Activated naive CD4-positive, alpha-beta T cell treated with anti-CD3 and anti-CD28 coated beads, Interleukin-2, amount 50 U/mL, for 24 hours (primary cell): ENCODE results near the gene SFTPB.
A peak's percentile ranks its signal among the peaks of the same experiment; 100 is the strongest.
"Not testable (repeated sequence)": the region's sequence is repeated elsewhere in the genome, so short reads cannot be mapped to it uniquely, and the experiment has no call there.

Experiments used
- H3K27ac Mint-ChIP-seq: one replicate; pipeline ENCODE4 v1.8.0; 2021; ENCODE audit warnings: mild to moderate bottlenecking, mixed read lengths
- H3K27me3 Mint-ChIP-seq: one replicate; pipeline ENCODE4 v1.8.0; 2021; ENCODE audit warnings: mixed read lengths
- H3K36me3 Mint-ChIP-seq: one replicate; pipeline ENCODE4 v1.8.0; 2021; ENCODE audit warnings: mixed read lengths
- H3K4me1 Mint-ChIP-seq: one replicate; pipeline ENCODE4 v1.8.0; 2021; ENCODE audit warnings: mixed read lengths
- H3K4me3 Mint-ChIP-seq: one replicate; pipeline ENCODE4 v1.8.0; 2021; ENCODE audit warnings: mild to moderate bottlenecking, mixed read lengths
- H3K9me3 Mint-ChIP-seq: one replicate; pipeline ENCODE4 v1.8.0; 2021; ENCODE audit warnings: mixed read lengths

SFTPB gene

GRCh38 chr2:85631316-85631715 is 36.7 kb downstream of the SFTPB start:
- Mint-ChIP-seq H3K27me3 (no peaks in the 10 kb centered on the region), H3K9me3 (no peaks in the 10 kb centered on the region), H3K36me3 (peaks cover 14% of the 10 kb centered on the region), H3K4me3 (no peak overlapping the region), H3K4me1 (peaks cover 17% of the 10 kb centered on the region), H3K27ac (no peak overlapping the region)

GRCh38 chr2:85628658-85629057 is 39.3 kb downstream of the SFTPB start:
- peak overlapping the region; percentile 19 for H3K4me3 Mint-ChIP-seq
- no peaks in the 10 kb centered on the region for H3K9me3 Mint-ChIP-seq
- H3K4me1 Mint-ChIP-seq = peaks cover 12% of the 10 kb centered on the region
- no peaks in the 10 kb centered on the region for H3K27me3 Mint-ChIP-seq
- H3K36me3 Mint-ChIP-seq = peaks cover 17% of the 10 kb centered on the region
- H3K27ac Mint-ChIP-seq = peak overlapping the region; percentile 46

- peaks cover 15% of the 10 kb centered on the region for H3K36me3 Mint-ChIP-seq
- peaks cover 21% of the 10 kb centered on the region for H3K4me1 Mint-ChIP-seq
- no peaks in the 10 kb centered on the region for H3K9me3 Mint-ChIP-seq
- no peak overlapping the region for H3K4me3 Mint-ChIP-seq
- no peaks in the 10 kb centered on the region for H3K27me3 Mint-ChIP-seq
- no peak overlapping the region for H3K27ac Mint-ChIP-seq
Observed at GRCh38 chr2:85623991-85624390, 44.0 kb downstream of the SFTPB start.

GRCh38 chr2:85621338-85621737 is 46.7 kb downstream of the SFTPB start:
- H3K36me3 Mint-ChIP-seq = peaks cover 14% of the 10 kb centered on the region
- no peaks in the 10 kb centered on the region for H3K9me3 Mint-ChIP-seq
- no peak overlapping the region for H3K4me3 Mint-ChIP-seq
- peaks cover 21% of the 10 kb centered on the region for H3K4me1 Mint-ChIP-seq
- H3K27me3 Mint-ChIP-seq = no peaks in the 10 kb centered on the region
- no peak overlapping the region for H3K27ac Mint-ChIP-seq

- peaks cover 11% of the 10 kb centered on the region for H3K36me3 Mint-ChIP-seq
- H3K4me1 Mint-ChIP-seq = peaks cover 25% of the 10 kb centered on the region
- H3K4me3 Mint-ChIP-seq = no peak overlapping the region
- no peaks in the 10 kb centered on the region for H3K27me3 Mint-ChIP-seq
- no peaks in the 10 kb centered on the region for H3K9me3 Mint-ChIP-seq
- H3K27ac Mint-ChIP-seq = no peak overlapping the region
Observed at GRCh38 chr2:85619617-85620016, 48.4 kb downstream of the SFTPB start.

- H3K27ac Mint-ChIP-seq, H3K36me3 Mint-ChIP-seq: not testable (repeated sequence)
Observed at GRCh38 chr2:85617723-85618122, 50.3 kb downstream of the SFTPB start.

GRCh38 chr2:85615413-85615728 is 52.6 kb downstream of the SFTPB start:
- H3K4me1 Mint-ChIP-seq = peaks cover 23% of the 10 kb centered on the region
- H3K9me3 Mint-ChIP-seq = no peaks in the 10 kb centered on the region
- peak overlapping the region; percentile 36 for H3K4me3 Mint-ChIP-seq
- peaks cover 2% of the 10 kb centered on the region for H3K36me3 Mint-ChIP-seq
- H3K27me3 Mint-ChIP-seq = no peaks in the 10 kb centered on the region
- no peak overlapping the region for H3K27ac Mint-ChIP-seq

More at GRCh38 chr2:85617723-85618122, 50.3 kb downstream of the SFTPB start:
- Mint-ChIP-seq H3K4me3 (peak overlapping the region; percentile 96), H3K4me1 (peaks cover 25% of the 10 kb centered on the region)
- H3K27me3 Mint-ChIP-seq, H3K9me3 Mint-ChIP-seq: not testable (repeated sequence)

GRCh38 chr2:85614757-85615156 is 53.2 kb downstream of the SFTPB start:
- H3K4me3 Mint-ChIP-seq, H3K27ac Mint-ChIP-seq, H3K27me3 Mint-ChIP-seq, H3K9me3 Mint-ChIP-seq, H3K36me3 Mint-ChIP-seq: not testable (repeated sequence)
- H3K4me1 Mint-ChIP-seq = peaks cover 29% of the 10 kb centered on the region

- Mint-ChIP-seq H3K36me3 (peaks cover 4% of the 10 kb centered on the region), H3K4me3 (no peak overlapping the region)
Observed at GRCh38 chr2:85613717-85614515, 54.1 kb downstream of the SFTPB start.

GRCh38 chr2:85611705-85612587 is 56.1 kb downstream of the SFTPB start, which contains the start of gene C2orf68:
Gene C2orf68, minus strand, starts transcription at chr2:85612066. Its CDS starts 82 bp downstream, at chr2:85611984.
- H3K9me3 Mint-ChIP-seq = no peaks in the 10 kb centered on the region
- H3K36me3 Mint-ChIP-seq = peaks cover 4% of the 10 kb centered on the region
- H3K4me3 Mint-ChIP-seq = peak within 1 kb of the TSS; percentile 98
- peaks cover 35% of the 10 kb centered on the region for H3K4me1 Mint-ChIP-seq
- peak within 1 kb of the TSS; percentile 97 for H3K27ac Mint-ChIP-seq
- no peaks in the 10 kb centered on the region for H3K27me3 Mint-ChIP-seq

More at GRCh38 chr2:85613717-85614515, 54.1 kb downstream of the SFTPB start:
- no peak overlapping the region for H3K27ac Mint-ChIP-seq
- H3K27me3 Mint-ChIP-seq = no peaks in the 10 kb centered on the region
- H3K9me3 Mint-ChIP-seq = no peaks in the 10 kb centered on the region
- peaks cover 32% of the 10 kb centered on the region for H3K4me1 Mint-ChIP-seq

GRCh38 chr2:85611217-85611704 is 56.7 kb downstream of the SFTPB start:
- Mint-ChIP-seq H3K4me1 (peaks cover 38% of the 10 kb centered on the region), H3K27me3 (no peaks in the 10 kb centered on the region), H3K9me3 (no peaks in the 10 kb centered on the region), H3K27ac (peak overlapping the region; percentile 97), H3K4me3 (peak overlapping the region; percentile 98), H3K36me3 (peaks cover 4% of the 10 kb centered on the region)
